ENCODE results near the gene NME9.

The NME9 gene

GRCh38 chr3:138307899-138308298 is 21.8 kb downstream of the NME9 start:
- Histone ChIP-seq H3K36me3 (ENCODE audit: control insufficient read depth in 2 of 2, insufficient read depth in 2 of 2, low read length in 2 of 2) (no peaks in the 10 kb centered on the region), H3K4me1 (ENCODE audit: control insufficient read depth, insufficient read depth, low read length) (no peaks in the 10 kb centered on the region), H3K27ac (ENCODE audit: low read length) (no peak overlapping the region), H3K9me3 (ENCODE audit: control insufficient read depth in 2 of 2, low read length in 2 of 2) (peaks cover 6 to 8% of the 10 kb centered on the region in 2 donors), H3K9ac (ENCODE audit: low read length in 2 of 2) (no peak overlapping the region), H3K4me3 (ENCODE audit: low read length in 2 of 2) (no peak overlapping the region), H3K27me3 (ENCODE audit: control insufficient read depth in 1 of 2, insufficient read depth in 2 of 2, low read length in 2 of 2) (peaks cover 0 to 2% of the 10 kb centered on the region in 2 donors)

- H3K36me3 ChIP-seq (ENCODE audit: control insufficient read depth in 2 of 2, insufficient read depth in 2 of 2, low read length in 2 of 2) = peaks cover 0 to 8% of the 10 kb centered on the region in 2 donors
- no peaks in the 10 kb centered on the region for H3K4me1 ChIP-seq (ENCODE audit: control insufficient read depth, insufficient read depth, low read length)
- H3K27me3 ChIP-seq (ENCODE audit: control insufficient read depth in 1 of 2, insufficient read depth in 2 of 2, low read length in 2 of 2) = peaks cover 0 to 2% of the 10 kb centered on the region in 2 donors
- no peak overlapping the region for H3K9ac ChIP-seq (ENCODE audit: low read length in 2 of 2)
- H3K4me3 ChIP-seq (ENCODE audit: low read length in 2 of 2) = no peak overlapping the region
- no peak overlapping the region for H3K27ac ChIP-seq (ENCODE audit: low read length)
- H3K9me3 ChIP-seq (ENCODE audit: control insufficient read depth in 2 of 2, low read length in 2 of 2) = peaks cover 4 to 8% of the 10 kb centered on the region in 2 donors
Observed at GRCh38 chr3:138303474-138303873, 26.2 kb downstream of the NME9 start.

DNA sequence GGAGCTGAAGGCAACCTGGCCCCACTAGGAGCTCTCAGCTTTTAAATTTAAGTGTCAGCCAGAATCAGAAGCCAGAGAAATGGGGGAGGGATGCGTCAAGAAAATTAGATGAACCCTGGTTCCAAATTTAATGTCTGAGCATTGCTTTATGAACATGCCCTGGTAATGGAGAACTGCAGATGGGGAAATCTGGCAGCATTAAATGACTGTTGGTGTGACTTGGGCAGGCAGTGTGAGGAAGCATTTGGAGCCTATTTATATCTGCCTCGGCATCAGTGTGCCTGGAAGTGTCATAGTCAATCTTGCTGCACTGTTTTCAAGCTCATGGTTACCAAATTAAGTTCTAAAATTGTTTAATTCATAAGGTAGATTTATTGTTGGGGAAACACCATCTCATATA is 29.0 kb downstream of the NME9 start:
- no peak overlapping the region for H3K9ac ChIP-seq (ENCODE audit: low read length in 2 of 2)
- no peak overlapping the region for H3K4me3 ChIP-seq (ENCODE audit: low read length in 2 of 2)
- H3K9me3 ChIP-seq (ENCODE audit: control insufficient read depth in 2 of 2, low read length in 2 of 2) = no peaks in the 10 kb centered on the region
- peaks cover 5 to 19% of the 10 kb centered on the region in 2 donors for H3K36me3 ChIP-seq (ENCODE audit: control insufficient read depth in 2 of 2, insufficient read depth in 2 of 2, low read length in 2 of 2)
- no peak overlapping the region for H3K27ac ChIP-seq (ENCODE audit: low read length)
- no peaks in the 10 kb centered on the region for H3K27me3 ChIP-seq (ENCODE audit: control insufficient read depth in 1 of 2, insufficient read depth in 2 of 2, low read length in 2 of 2)
- no peaks in the 10 kb centered on the region for H3K4me1 ChIP-seq (ENCODE audit: control insufficient read depth, insufficient read depth, low read length)

GRCh38 chr3:138297876-138298275 is 31.8 kb downstream of the NME9 start:
- Histone ChIP-seq H3K4me1 (ENCODE audit: control insufficient read depth, insufficient read depth, low read length) (no peaks in the 10 kb centered on the region), H3K27ac (ENCODE audit: low read length) (no peak overlapping the region), H3K9ac (ENCODE audit: low read length in 2 of 2) (no peak overlapping the region), H3K27me3 (ENCODE audit: control insufficient read depth in 1 of 2, insufficient read depth in 2 of 2, low read length in 2 of 2) (no peaks in the 10 kb centered on the region), H3K36me3 (ENCODE audit: control insufficient read depth in 2 of 2, insufficient read depth in 2 of 2, low read length in 2 of 2) (peaks cover 19 to 40% of the 10 kb centered on the region in 2 donors), H3K9me3 (ENCODE audit: control insufficient read depth in 2 of 2, low read length in 2 of 2) (no peaks in the 10 kb centered on the region), H3K4me3 (ENCODE audit: low read length in 2 of 2) (no peak overlapping the region)

GRCh38 chr3:138297059-138297607 is 32.5 kb downstream of the NME9 start:
- no peak overlapping the region for H3K27ac ChIP-seq (ENCODE audit: low read length)
- no peaks in the 10 kb centered on the region for H3K9me3 ChIP-seq (ENCODE audit: control insufficient read depth in 2 of 2, low read length in 2 of 2)
- H3K4me3 ChIP-seq (ENCODE audit: low read length in 2 of 2) = no peak overlapping the region
- H3K4me1 ChIP-seq (ENCODE audit: control insufficient read depth, insufficient read depth, low read length) = no peaks in the 10 kb centered on the region
- H3K27me3 ChIP-seq (ENCODE audit: control insufficient read depth in 1 of 2, insufficient read depth in 2 of 2, low read length in 2 of 2) = no peaks in the 10 kb centered on the region
- H3K36me3 ChIP-seq (ENCODE audit: control insufficient read depth in 2 of 2, insufficient read depth in 2 of 2, low read length in 2 of 2) = peaks cover 23 to 43% of the 10 kb centered on the region in 2 donors
- H3K9ac ChIP-seq (ENCODE audit: low read length in 2 of 2) = no peak overlapping the region

- no peak overlapping the region for H3K9ac ChIP-seq (ENCODE audit: low read length in 2 of 2)
- H3K4me1 ChIP-seq (ENCODE audit: control insufficient read depth, insufficient read depth, low read length) = no peaks in the 10 kb centered on the region
- H3K36me3 ChIP-seq (ENCODE audit: control insufficient read depth in 2 of 2, insufficient read depth in 2 of 2, low read length in 2 of 2) = peaks cover 24 to 44% of the 10 kb centered on the region in 2 donors
- no peaks in the 10 kb centered on the region for H3K9me3 ChIP-seq (ENCODE audit: control insufficient read depth in 2 of 2, low read length in 2 of 2)
- H3K27ac ChIP-seq (ENCODE audit: low read length) = no peak overlapping the region
- H3K27me3 ChIP-seq (ENCODE audit: control insufficient read depth in 1 of 2, insufficient read depth in 2 of 2, low read length in 2 of 2) = no peaks in the 10 kb centered on the region
- no peak overlapping the region for H3K4me3 ChIP-seq (ENCODE audit: low read length in 2 of 2)
Observed at GRCh38 chr3:138296639-138297038, 33.0 kb downstream of the NME9 start.

DNA sequence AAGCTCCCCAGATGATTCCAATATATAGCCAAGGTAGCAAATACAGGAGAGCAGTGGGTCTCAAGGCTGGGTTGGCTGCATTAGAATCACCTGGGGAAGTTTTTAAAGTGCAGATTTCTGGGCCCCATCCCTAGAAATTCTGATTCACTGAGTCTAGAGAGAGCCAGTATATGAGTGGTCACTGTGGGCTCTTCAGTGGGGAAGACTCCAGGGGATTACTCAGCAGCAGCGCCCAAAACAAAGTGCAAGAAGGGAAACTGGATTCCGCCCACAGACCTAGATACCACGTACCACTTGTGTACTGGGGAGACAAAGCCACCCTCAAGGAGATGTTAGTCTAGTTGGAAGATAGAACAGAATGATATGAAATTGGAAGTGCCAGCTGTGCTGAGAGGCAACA is 40.0 kb downstream of the NME9 start:
- Histone ChIP-seq H3K9me3 (ENCODE audit: control insufficient read depth in 2 of 2, low read length in 2 of 2) (no peaks in the 10 kb centered on the region), H3K27ac (ENCODE audit: low read length) (no peak overlapping the region), H3K4me1 (ENCODE audit: control insufficient read depth, insufficient read depth, low read length) (no peaks in the 10 kb centered on the region), H3K36me3 (ENCODE audit: control insufficient read depth in 2 of 2, insufficient read depth in 2 of 2, low read length in 2 of 2) (peaks cover 65 to 68% of the 10 kb centered on the region in 2 donors), H3K4me3 (ENCODE audit: low read length in 2 of 2) (no peak overlapping the region), H3K9ac (ENCODE audit: low read length in 2 of 2) (no peak overlapping the region), H3K27me3 (ENCODE audit: control insufficient read depth in 1 of 2, insufficient read depth in 2 of 2, low read length in 2 of 2) (no peaks in the 10 kb centered on the region)

DNA sequence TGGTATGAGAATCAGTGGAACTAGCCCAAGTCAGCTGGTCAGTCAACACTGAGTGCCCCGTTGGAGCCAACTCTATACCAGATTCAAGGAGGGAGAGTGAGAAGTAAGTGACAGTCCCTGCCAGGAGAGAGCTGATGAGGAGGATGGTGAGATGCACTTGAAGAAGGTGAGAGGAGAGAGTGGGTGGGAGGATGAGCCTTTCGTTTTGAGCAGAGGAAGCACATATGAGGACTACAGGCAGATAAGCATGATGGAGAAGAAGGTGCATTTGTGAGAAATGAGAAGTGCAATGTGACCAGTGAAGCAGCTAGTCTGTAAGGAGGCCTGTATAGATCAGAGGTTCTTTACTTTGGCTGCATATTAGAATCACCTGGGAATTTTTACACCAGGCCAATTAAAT is 40.4 kb downstream of the NME9 start:
- no peak overlapping the region for H3K9ac ChIP-seq (ENCODE audit: low read length in 2 of 2)
- H3K4me1 ChIP-seq (ENCODE audit: control insufficient read depth, insufficient read depth, low read length) = no peaks in the 10 kb centered on the region
- H3K4me3 ChIP-seq (ENCODE audit: low read length in 2 of 2) = no peak overlapping the region
- no peaks in the 10 kb centered on the region for H3K27me3 ChIP-seq (ENCODE audit: control insufficient read depth in 1 of 2, insufficient read depth in 2 of 2, low read length in 2 of 2)
- no peak overlapping the region for H3K27ac ChIP-seq (ENCODE audit: low read length)
- peaks cover 67 to 72% of the 10 kb centered on the region in 2 donors for H3K36me3 ChIP-seq (ENCODE audit: control insufficient read depth in 2 of 2, insufficient read depth in 2 of 2, low read length in 2 of 2)
- no peaks in the 10 kb centered on the region for H3K9me3 ChIP-seq (ENCODE audit: control insufficient read depth in 2 of 2, low read length in 2 of 2)

DNA sequence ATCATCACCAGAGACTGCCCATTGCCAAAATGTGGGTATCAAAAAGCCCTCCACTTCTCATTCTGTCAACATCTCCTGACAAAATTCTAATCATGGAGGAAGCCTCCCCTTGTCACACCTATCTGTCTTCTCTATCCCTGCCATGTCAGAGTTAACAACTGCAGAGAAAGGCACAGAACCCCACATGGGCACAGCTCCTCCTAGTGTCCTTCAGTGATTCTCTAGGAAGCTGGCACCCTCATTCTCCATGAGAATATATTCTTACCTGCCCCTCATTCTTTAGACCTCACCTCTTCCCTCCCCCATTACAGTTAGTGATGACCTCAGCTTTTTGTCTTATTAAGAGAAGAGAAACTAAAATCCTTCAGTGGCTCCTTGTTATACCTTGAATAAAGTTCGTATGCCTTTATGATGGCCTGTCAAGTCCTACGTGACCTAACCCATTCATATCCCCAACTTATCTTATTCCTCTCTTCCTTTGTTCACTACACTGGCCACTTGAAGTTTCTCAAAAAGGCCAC is 44.6 kb downstream of the NME9 start:
- no peak overlapping the region for H3K4me3 ChIP-seq (ENCODE audit: low read length in 2 of 2)
- no peaks in the 10 kb centered on the region for H3K9me3 ChIP-seq (ENCODE audit: control insufficient read depth in 2 of 2, low read length in 2 of 2)
- H3K27ac ChIP-seq (ENCODE audit: low read length) = no peak overlapping the region
- no peaks in the 10 kb centered on the region for H3K27me3 ChIP-seq (ENCODE audit: control insufficient read depth in 1 of 2, insufficient read depth in 2 of 2, low read length in 2 of 2)
- H3K4me1 ChIP-seq (ENCODE audit: control insufficient read depth, insufficient read depth, low read length) = no peaks in the 10 kb centered on the region
- peaks cover 43 to 45% of the 10 kb centered on the region in 2 donors for H3K36me3 ChIP-seq (ENCODE audit: control insufficient read depth in 2 of 2, insufficient read depth in 2 of 2, low read length in 2 of 2)
- H3K9ac ChIP-seq (ENCODE audit: low read length in 2 of 2) = no peak overlapping the region

DNA sequence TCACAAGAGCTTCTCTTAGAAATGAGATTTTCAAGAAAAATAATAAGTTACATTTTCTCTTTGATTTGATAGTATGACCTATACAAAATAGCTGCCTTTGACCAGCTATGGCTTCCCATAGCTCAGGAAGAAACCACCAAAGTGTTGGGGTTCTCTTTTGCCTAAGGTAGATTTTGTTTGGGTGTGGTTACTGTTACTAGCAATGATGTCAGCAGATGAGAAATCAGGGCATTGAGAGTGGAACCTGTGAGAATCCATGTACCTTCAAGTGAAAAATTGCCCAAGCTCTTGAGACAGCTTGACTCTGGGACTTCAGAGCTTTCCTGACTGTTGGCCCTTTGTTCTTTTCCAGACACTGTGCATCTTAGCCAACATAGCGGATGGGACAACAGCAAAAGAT is 45.6 kb downstream of the NME9 start:
- Histone ChIP-seq H3K27me3 (ENCODE audit: control insufficient read depth in 1 of 2, insufficient read depth in 2 of 2, low read length in 2 of 2) (no peaks in the 10 kb centered on the region), H3K9ac (ENCODE audit: low read length in 2 of 2) (no peak overlapping the region), H3K4me1 (ENCODE audit: control insufficient read depth, insufficient read depth, low read length) (no peaks in the 10 kb centered on the region), H3K4me3 (ENCODE audit: low read length in 2 of 2) (no peak overlapping the region), H3K36me3 (ENCODE audit: control insufficient read depth in 2 of 2, insufficient read depth in 2 of 2, low read length in 2 of 2) (peaks cover 36% of the 10 kb centered on the region in 2 donors), H3K9me3 (ENCODE audit: control insufficient read depth in 2 of 2, low read length in 2 of 2) (no peaks in the 10 kb centered on the region), H3K27ac (ENCODE audit: low read length) (no peak overlapping the region)

GRCh38 chr3:138282836-138283235 is 46.8 kb downstream of the NME9 start:
- Histone ChIP-seq H3K36me3 (ENCODE audit: control insufficient read depth in 2 of 2, insufficient read depth in 2 of 2, low read length in 2 of 2) (peaks cover 31 to 32% of the 10 kb centered on the region in 2 donors), H3K27me3 (ENCODE audit: control insufficient read depth in 1 of 2, insufficient read depth in 2 of 2, low read length in 2 of 2) (no peaks in the 10 kb centered on the region), H3K4me1 (ENCODE audit: control insufficient read depth, insufficient read depth, low read length) (no peaks in the 10 kb centered on the region), H3K9me3 (ENCODE audit: control insufficient read depth in 2 of 2, low read length in 2 of 2) (no peaks in the 10 kb centered on the region), H3K27ac (ENCODE audit: low read length) (no peak overlapping the region), H3K9ac (ENCODE audit: low read length in 2 of 2) (no peak overlapping the region), H3K4me3 (ENCODE audit: low read length in 2 of 2) (no peak overlapping the region)
